Astrocyte of the spinal cord (primary cell): Measurements from ENCODE around the gene DCAF12L1.

Source experiments
- DNase-seq: peaks from one replicate; pipeline ENCODE4 v3.0.0; 2011; ENCODE audit warnings: low read depth, low spot score
- H3K4me3 ChIP-seq: 2 replicates; pipeline ENCODE4 v1.5.1; 2011; ENCODE audit warnings: low read depth, mild to moderate bottlenecking, low read length, moderate library complexity
- in situ Hi-C: cut with HindIII; loops from 2 replicates; pipeline ENCODE4 v1.10.0; 2017; ENCODE audit warnings: low sequenced_read_pairs
- TF ChIP-seq, protein P1 (sequence below): IDR thresholded peaks from 2 replicates; pipeline ENCODE4 v1.5.1; 2012; ENCODE audit warnings: low read depth, mild to moderate bottlenecking, low read length, inconsistent platforms

Gene DCAF12L1

DNA sequence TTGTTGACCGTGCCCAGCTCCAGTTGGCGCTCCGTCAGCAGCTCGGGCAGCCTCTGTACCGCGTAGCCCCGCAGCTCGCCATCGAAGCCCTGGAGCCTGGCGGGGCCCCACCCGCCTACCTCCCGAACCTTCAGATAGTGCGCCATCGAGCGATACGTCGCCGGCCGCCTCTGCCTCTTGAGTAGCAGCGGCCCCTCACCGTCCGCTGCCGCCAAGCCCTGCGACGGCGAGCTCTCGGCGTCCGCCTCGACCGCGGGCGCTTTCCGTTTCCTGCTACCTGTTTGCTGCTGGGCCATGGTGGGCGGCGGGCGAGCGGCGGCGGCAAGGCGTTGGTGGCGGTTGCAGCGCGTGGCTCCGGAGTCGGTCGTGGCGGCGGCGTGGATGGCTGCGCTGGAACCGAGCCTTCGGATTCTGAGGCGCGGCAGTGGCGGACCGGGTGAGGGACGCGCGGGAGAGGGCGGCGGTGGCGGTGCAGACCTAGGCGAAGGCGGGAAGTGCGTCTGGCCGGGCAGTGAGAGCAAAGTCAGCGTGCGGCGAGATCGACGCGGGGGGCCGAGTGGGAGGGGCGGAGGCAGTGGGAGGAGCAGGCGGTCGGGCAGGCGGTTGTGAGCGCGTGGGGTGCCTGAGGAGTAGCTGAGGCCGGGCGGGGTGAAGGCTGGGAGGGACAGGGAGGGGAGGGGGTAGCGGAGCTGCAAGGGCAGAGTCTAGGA is at the start of gene DCAF12L1:
TSS of gene DCAF12L1 (minus strand) at position 502 of the 710 bp plus-strand sequence. CDS start at position 296, 206 bp downstream.
- in situ Hi-C loops: no loop called here
- DNase-seq: no peak
- TF ChIP-seq, protein P1, sequence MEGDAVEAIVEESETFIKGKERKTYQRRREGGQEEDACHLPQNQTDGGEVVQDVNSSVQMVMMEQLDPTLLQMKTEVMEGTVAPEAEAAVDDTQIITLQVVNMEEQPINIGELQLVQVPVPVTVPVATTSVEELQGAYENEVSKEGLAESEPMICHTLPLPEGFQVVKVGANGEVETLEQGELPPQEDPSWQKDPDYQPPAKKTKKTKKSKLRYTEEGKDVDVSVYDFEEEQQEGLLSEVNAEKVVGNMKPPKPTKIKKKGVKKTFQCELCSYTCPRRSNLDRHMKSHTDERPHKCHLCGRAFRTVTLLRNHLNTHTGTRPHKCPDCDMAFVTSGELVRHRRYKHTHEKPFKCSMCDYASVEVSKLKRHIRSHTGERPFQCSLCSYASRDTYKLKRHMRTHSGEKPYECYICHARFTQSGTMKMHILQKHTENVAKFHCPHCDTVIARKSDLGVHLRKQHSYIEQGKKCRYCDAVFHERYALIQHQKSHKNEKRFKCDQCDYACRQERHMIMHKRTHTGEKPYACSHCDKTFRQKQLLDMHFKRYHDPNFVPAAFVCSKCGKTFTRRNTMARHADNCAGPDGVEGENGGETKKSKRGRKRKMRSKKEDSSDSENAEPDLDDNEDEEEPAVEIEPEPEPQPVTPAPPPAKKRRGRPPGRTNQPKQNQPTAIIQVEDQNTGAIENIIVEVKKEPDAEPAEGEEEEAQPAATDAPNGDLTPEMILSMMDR: no peak
- no peak within 1 kb of the TSS for H3K4me3 ChIP-seq

DNA sequence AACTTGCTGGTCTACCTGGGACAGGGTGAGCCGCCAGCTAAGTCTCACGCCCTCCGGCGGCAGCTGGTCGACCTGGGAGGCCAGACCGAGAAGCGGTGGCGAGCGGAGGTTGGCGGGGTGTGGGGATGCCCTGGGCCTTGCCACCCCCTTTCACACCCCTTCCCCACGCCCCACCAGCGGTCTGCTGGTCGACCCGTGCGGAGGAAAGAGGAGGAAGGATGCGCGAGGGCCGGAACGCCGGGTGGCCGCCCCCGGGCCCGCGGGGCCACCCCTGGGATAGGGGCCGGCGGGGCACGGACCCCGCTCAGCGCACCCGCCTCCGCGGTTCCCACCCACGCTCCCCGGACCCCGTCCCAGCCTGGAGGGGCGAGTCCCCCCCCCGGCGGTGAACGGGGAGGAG is 28.3 kb upstream of the DCAF12L1 start:
- in situ Hi-C loops: no loop called here
- TF ChIP-seq, protein P1: no peak
- no peak for DNase-seq
- H3K4me3 ChIP-seq: no peak overlapping the region

DNA sequence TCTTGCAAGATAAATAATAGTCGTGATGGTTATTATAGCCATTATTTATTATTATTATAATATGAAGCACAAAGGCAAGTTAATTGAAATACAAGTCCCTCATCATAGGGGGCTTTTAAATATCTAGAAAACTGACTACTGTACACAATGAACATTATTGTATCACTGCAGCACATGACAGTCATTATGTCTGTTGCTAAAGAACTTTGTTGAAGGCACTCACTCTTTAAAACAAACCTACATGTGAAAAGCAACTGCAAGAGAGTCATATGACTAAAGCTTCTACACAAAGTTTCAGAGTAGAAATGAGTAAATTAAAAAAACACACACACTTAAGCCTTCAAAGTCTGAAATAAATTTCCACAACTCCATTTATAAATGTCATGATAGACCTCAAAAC is 23.3 kb upstream of the DCAF12L1 start:
- in situ Hi-C loops: no loop called here
- TF ChIP-seq, protein P1: no peak
- no peak overlapping the region for H3K4me3 ChIP-seq
- DNase-seq: no peak

DNA sequence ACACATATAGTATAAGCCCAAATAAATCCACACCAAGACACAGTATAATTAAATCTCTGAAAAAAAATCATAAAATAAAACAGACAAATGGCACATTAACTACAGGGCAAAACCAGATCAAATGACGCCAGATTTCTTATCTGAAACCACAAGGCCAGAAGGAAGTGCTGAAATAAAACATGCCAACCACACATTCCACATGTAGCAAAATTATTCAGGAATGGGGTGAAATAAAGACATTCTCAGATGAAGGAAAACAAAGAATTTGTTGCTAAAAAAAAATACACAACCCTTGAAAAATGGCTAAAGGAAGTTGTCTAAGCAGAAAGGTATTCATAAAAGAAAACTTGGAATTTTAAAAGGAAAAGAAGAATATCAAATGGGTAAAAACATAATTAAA is 4.5 kb upstream of the DCAF12L1 start:
- no peak overlapping the region for H3K4me3 ChIP-seq
- no peak for DNase-seq
- TF ChIP-seq, protein P1: no peak
- in situ Hi-C loops: no loop called here

DNA sequence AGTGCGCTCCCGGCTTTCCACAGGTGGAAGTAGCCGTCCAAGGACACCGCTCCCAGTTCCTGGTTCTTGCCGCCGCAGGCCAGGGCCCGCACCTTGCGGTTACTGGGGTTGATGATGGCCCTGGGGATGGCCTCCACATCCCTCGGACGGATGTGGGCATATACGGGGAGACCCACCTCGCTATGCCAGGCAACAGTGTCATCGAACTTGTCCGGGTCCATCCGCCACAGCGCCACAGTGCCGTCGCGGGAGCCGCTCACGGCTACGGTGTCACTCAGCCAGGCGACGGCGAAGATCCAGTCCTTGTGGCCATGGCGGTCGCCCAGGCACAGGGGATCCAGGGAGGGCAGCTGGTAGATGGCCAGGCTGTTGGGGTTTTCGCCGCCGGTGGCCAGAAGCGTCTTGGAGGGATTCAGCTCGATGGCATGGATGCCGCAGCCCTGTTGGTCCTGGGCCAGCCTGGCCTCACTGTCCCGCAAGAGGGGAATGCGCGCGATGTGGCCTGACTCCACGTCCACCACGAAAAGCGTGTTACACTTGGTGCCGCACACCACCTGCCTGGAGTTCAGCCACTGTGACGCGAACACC is 795 bp downstream of the DCAF12L1 start:
- no peak overlapping the region for H3K4me3 ChIP-seq
- in situ Hi-C loops: no loop called here

DNA sequence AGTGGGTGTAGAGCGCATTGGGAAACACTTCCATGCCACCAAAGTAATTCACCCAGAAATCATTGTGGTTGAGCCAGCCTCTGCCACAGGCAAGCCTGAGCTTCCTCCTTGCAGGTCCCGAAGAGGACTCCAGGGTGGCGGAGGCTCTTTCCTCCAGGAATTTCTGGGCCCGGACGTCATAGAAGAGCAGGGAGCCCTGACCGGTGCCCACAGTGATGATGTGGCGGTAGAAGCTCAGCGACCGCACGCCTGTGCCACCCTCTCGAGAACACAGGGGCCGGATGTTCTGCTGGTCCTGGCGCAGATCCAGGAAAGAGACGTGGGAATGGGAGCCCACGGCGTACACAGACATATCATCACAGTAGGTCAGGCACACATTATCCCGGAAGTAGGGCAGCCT is 1.3 kb downstream of the DCAF12L1 start:
- DNase-seq: no peak
- TF ChIP-seq, protein P1: no peak
- in situ Hi-C loops: no loop called here
- no peak overlapping the region for H3K4me3 ChIP-seq

More for the DNA sequence above, 795 bp downstream of the DCAF12L1 start:
- no peak for DNase-seq
- TF ChIP-seq, protein P1: no peak
